ENCODE data around the gene NKX2-8.
A peak's percentile ranks its signal among the peaks of the same experiment; 100 is the strongest.

NKX2-8 gene

GRCh38 chr14:36582011-36582873 lies at the start of gene NKX2-8:
TSS of gene NKX2-8 (minus strand) at chr14:36582614. CDS start at chr14:36582389, 225 bp downstream.
- DNase-seq = peak; percentile 14 to 57

GRCh38 chr14:36627981-36628380 lies 45.6 kb upstream of the NKX2-8 start:
- no peak for DNase-seq

DNA sequence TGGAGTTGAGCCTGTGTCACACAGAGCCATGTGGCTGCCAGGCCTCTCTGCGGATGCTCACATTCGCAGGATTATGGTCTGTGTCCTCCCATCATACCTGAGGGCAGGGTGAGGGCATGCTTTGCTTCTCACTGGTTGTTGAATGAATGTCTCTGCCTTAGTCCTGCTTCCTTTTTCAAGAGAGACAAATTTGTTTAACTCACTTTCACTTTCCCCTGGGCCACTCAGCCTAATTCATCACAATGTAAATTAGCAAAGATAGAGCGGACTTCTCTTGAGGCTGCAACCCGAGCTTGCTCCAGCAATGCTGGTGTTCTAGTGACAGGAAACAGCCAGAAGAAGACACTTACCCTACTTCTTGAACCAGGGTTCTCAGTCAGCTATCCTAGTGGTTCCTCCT lies 43.7 kb upstream of the NKX2-8 start:
- DNase-seq = no peak

GRCh38 chr14:36625436-36625835 lies 43.0 kb upstream of the NKX2-8 start:
- no peak for DNase-seq

DNA sequence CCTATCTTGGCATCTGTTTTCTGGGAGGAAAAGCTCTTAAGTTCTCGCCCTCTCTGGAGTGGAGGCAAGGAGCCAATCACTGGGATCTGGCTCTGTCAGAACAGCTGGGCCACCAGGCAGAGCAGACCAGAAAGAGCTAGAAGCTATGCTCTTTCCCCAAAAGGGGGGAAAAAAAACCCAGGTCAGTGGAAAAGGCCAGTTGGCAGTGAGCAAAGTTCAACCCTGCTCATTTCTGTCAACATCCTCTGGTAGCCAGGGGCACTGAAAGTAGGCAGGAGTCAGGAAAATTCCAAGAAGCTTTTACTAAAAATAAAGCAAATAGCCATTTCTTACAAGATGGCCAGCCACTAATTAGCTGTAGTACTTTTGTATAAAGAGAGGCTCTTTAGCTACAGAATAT lies 42.6 kb upstream of the NKX2-8 start:
- DNase-seq = no peak

GRCh38 chr14:36619853-36620252 lies 37.4 kb upstream of the NKX2-8 start:
- DNase-seq = no peak

DNA sequence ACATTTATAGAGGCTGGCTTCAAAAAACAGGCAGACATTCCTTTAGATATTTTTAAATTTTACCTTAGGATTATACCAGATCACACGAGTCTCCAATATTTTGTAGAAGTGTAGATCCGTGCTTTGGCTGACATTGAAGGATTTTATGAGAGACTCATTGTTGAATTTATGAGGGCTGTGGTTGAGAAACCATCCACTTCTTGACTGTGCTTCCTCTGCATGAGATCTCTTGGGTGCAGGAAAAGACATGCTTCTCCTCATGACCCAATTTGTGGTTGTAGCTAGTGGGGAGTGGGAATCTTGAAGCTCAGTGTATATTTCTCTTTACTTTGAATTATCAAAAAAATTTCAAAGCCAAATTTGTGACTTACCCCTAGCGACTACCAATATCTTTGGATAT lies 36.7 kb upstream of the NKX2-8 start:
- no peak for DNase-seq

- DNase-seq = no peak
Observed at GRCh38 chr14:36618641-36619040, 36.2 kb upstream of the NKX2-8 start.

DNA sequence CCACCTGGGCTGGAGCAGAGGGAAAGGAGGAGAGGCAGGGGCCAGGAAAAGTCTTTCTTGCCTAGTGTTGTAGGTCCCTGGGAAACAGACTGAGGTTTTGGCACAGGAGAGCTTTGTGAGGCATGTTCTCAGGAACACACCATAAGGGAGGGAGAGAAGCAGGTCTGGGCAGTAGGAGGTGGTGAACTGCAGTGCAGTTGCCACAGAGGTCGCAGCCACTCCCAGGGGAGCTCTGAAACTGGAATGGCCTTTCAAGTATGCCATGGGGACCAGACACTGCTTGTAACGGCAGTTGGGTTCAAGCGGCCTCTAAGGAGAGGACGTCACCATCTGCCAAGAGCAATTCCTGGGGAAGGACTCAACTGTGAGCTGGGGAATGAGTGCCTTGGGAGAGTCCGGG lies 35.4 kb upstream of the NKX2-8 start:
- DNase-seq = no peak

- peak in 1 of 2 experiments; percentile 23 for DNase-seq
Observed at GRCh38 chr14:36605506-36605857, 23.1 kb upstream of the NKX2-8 start.

- DNase-seq = peak; percentile 53 to 78
Observed at GRCh38 chr14:36604757-36605505, 22.5 kb upstream of the NKX2-8 start.

GRCh38 chr14:36600431-36600830 lies 18.0 kb upstream of the NKX2-8 start:
- no peak for DNase-seq

DNA sequence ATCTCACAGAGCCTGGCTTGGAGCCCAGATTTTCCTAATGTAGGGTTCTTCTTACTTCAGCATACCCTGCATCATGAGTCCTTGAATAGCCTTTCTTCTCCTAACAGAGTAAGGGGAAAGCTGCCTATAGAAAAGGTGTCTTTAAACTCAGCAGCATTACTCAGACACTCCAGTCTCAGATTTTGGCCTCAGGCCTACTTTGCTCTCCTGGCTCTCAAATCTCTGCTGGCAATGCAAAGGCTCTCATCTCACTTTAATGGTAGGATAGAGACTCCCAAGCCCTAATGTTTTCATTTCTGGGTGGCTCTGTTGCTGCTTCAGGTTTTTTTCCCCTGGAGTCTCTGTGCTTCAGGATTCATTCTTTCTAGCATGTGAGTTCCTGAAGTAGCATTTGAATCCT lies 9.1 kb upstream of the NKX2-8 start:
- no peak for DNase-seq

- no peak for DNase-seq
Observed at GRCh38 chr14:36588788-36589187, 6.4 kb upstream of the NKX2-8 start.

DNA sequence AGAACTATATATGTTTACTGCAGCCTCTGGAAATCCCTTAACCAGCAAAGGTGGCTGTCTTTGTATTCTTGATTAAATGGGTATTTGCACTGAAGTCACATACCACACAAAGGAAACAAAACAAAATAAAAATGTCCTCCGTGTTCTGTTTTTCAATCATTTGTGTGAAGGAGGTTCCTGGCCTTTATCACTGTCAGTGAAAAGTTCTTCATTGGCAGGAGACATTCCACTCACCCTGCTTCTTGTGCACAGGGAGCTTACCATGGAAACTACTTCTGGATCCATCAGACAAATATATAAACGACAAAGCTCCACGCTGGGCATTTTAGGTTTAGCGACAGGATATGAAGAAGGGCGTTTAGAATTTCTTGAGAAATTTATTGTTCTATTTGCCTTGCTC lies 5.7 kb upstream of the NKX2-8 start:
- DNase-seq = no peak

DNA sequence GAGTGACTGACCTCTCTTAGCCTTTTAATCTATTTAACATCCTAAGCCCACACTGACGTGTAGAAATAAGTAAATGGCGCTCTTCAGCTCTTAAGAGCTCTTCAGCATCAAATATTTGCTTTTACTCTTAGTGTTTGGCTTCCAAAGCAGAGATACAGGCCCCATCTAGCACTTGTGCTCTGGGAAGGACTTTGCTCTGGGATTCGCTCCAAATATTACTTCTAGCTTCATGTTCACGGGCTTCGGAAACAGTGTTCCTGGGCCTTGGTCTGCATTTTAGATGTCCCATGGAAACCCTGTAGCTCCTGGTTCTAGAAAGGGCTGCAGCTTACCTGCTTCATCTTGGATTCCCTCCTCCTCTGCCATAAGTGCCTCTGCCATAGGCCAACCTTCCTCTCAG lies 2.7 kb upstream of the NKX2-8 start:
- DNase-seq = no peak

GRCh38 chr14:36583893-36584811 lies 1.7 kb upstream of the NKX2-8 start:
- no peak for DNase-seq

GRCh38 chr14:36583242-36583892 lies 953 bp upstream of the NKX2-8 start:
- DNase-seq = no peak

GRCh38 chr14:36582874-36583241 lies 444 bp upstream of the NKX2-8 start:
- no peak for DNase-seq

DNA sequence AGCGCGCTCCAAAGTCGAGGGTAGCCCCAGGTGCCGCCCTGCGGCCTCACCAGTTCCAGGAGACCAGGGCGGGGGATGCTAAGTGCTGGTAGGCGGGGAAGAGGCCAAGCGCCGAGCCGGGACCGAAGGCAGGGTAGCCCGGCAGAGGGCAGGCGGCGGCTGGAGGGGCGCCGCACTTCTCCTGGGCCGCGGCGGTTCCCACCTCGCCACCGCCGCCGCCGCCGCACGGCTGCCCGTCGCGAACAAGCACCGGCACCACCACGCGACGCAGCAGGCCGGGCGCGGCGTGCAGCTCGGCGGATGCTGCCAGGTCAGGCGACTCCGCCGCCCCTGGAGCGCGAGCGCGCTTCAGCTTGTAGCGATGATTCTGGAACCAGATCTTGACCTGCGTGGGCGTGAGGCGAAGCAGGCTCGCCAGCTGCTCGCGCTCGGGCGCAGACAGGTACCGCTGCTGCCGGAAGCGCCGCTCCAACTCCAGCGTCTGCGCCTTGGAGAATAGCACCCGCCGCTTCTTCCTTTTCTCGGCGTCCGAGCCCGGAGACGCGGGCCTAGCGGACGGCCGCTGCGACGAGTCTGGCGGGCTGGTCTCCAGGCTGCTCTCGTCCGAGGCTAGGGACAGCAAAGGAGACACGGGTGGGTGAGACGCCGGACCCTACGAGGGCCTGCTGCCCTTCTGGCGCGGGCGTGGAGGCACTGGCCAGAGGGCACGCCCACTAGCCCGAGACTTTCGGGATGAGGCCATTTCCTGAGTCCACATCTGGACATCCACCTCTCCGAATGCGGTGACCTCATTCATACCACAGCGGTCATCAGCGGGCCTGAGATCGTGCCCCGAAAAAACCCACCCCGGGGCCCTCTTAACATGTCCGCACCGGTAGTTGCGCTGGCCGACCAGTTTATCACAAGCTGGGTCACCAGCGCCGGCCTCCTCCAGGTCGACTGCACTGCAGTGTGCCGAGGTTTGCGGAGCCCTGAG lies 1.3 kb downstream of the NKX2-8 start:
- DNase-seq = peak; percentile 9 to 52

- no peak for DNase-seq
Observed at GRCh38 chr14:36580141-36580855, 2.1 kb downstream of the NKX2-8 start.

Measured in SW 1271 (cell line).